ENCODE data around the gene TRA2B. TPM values are rescaled to one million over a fixed set of nuclear protein-coding genes. Genes with fewer than 3 reads are reported as not detected.

Gene TRA2B
- polyA plus RNA-seq, 1 donor from 2014 or later: 637 TPM

- Histone ChIP-seq H3K9me3 (ENCODE audit: low read length) (no peaks in the 10 kb centered on the region), H3K4me3 (ENCODE audit: low read length) (no peak overlapping the region), H4K20me1 (ENCODE audit: insufficient read depth) (no peaks in the 10 kb centered on the region), H3F3A (ENCODE audit: insufficient read depth, low read length, poor library complexity, severe bottlenecking) (no peaks in the 10 kb centered on the region), H3K9me2 (ENCODE audit: insufficient read depth, low read length) (no peaks in the 10 kb centered on the region), H3K36me3 (ENCODE audit: insufficient read depth, low read length) (no peaks in the 10 kb centered on the region), H3K27me3 (ENCODE audit: insufficient read depth, low read depth, low read length) (no peaks in the 10 kb centered on the region), H2AFZ (ENCODE audit: low read depth, low read length) (no peak overlapping the region), H3K4me2 (ENCODE audit: low read length) (no peak overlapping the region), H3K79me2 (replicated peaks; ENCODE audit: insufficient read depth, low read length) (no peaks in the 10 kb centered on the region), H3K27ac (ENCODE audit: low read length) (no peak overlapping the region), H3K9ac (ENCODE audit: low read length) (no peak overlapping the region)
- TF ChIP-seq, protein P1, sequence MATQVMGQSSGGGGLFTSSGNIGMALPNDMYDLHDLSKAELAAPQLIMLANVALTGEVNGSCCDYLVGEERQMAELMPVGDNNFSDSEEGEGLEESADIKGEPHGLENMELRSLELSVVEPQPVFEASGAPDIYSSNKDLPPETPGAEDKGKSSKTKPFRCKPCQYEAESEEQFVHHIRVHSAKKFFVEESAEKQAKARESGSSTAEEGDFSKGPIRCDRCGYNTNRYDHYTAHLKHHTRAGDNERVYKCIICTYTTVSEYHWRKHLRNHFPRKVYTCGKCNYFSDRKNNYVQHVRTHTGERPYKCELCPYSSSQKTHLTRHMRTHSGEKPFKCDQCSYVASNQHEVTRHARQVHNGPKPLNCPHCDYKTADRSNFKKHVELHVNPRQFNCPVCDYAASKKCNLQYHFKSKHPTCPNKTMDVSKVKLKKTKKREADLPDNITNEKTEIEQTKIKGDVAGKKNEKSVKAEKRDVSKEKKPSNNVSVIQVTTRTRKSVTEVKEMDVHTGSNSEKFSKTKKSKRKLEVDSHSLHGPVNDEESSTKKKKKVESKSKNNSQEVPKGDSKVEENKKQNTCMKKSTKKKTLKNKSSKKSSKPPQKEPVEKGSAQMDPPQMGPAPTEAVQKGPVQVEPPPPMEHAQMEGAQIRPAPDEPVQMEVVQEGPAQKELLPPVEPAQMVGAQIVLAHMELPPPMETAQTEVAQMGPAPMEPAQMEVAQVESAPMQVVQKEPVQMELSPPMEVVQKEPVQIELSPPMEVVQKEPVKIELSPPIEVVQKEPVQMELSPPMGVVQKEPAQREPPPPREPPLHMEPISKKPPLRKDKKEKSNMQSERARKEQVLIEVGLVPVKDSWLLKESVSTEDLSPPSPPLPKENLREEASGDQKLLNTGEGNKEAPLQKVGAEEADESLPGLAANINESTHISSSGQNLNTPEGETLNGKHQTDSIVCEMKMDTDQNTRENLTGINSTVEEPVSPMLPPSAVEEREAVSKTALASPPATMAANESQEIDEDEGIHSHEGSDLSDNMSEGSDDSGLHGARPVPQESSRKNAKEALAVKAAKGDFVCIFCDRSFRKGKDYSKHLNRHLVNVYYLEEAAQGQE (IDR thresholded peaks at IDR 0.05; ENCODE audit: borderline replicate concordance): no peak
- TF ChIP-seq EZH2 (IDR thresholded peaks at IDR 0.05; ENCODE audit: borderline replicate concordance, insufficient read depth, low read length, poor library complexity, severe bottlenecking) (no peak), TAF1 (IDR thresholded peaks at IDR 0.05; ENCODE audit: low read depth) (no peak), MXI1 (conservative IDR thresholded peaks at IDR 0.05; ENCODE audit: poor library complexity, severe bottlenecking) (no peak), POLR2AphosphoS5 (IDR thresholded peaks at IDR 0.05) (no peak), SMC3 (conservative IDR thresholded peaks at IDR 0.05; ENCODE audit: poor library complexity) (no peak), RAD21 (conservative IDR thresholded peaks at IDR 0.05) (no peak), EP300 (conservative IDR thresholded peaks at IDR 0.05; ENCODE audit: poor library complexity, severe bottlenecking) (no peak)
- TF ChIP-seq, protein P2, sequence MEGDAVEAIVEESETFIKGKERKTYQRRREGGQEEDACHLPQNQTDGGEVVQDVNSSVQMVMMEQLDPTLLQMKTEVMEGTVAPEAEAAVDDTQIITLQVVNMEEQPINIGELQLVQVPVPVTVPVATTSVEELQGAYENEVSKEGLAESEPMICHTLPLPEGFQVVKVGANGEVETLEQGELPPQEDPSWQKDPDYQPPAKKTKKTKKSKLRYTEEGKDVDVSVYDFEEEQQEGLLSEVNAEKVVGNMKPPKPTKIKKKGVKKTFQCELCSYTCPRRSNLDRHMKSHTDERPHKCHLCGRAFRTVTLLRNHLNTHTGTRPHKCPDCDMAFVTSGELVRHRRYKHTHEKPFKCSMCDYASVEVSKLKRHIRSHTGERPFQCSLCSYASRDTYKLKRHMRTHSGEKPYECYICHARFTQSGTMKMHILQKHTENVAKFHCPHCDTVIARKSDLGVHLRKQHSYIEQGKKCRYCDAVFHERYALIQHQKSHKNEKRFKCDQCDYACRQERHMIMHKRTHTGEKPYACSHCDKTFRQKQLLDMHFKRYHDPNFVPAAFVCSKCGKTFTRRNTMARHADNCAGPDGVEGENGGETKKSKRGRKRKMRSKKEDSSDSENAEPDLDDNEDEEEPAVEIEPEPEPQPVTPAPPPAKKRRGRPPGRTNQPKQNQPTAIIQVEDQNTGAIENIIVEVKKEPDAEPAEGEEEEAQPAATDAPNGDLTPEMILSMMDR (IDR thresholded peaks at IDR 0.05; ENCODE audit: poor library complexity, severe bottlenecking): no peak
Measured at GRCh38 chr3:185900228-185900627, 37.6 kb downstream of the TRA2B start.

DNA sequence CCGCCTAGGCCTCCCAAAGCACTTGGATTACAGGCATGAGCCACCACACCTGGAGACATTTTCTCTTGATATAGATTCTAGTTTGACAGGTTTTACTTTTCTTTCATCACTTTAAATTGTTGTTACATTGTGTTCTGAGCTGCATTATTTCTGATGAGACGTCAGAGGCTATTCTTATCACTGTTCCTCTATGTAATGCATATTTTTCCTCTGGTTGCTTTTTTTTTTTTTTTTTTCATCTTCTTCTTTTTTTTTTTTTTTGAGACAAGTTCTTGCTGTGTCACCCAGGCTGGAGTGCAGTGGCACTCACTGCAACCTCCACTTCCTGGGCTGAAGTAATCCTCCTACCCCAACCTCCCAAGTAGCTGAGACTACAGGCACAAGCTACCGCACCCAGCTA is 41.2 kb downstream of the TRA2B start:
- Histone ChIP-seq H3K36me3 (ENCODE audit: insufficient read depth, low read length) (no peaks in the 10 kb centered on the region), H3K27ac (ENCODE audit: low read length) (no peak overlapping the region), H2AFZ (ENCODE audit: low read depth, low read length) (no peak overlapping the region), H3K4me3 (ENCODE audit: low read length) (no peak overlapping the region), H3K79me2 (replicated peaks; ENCODE audit: insufficient read depth, low read length) (no peaks in the 10 kb centered on the region), H3F3A (ENCODE audit: insufficient read depth, low read length, poor library complexity, severe bottlenecking) (no peaks in the 10 kb centered on the region), H3K9me2 (ENCODE audit: insufficient read depth, low read length) (no peaks in the 10 kb centered on the region), H4K20me1 (ENCODE audit: insufficient read depth) (no peaks in the 10 kb centered on the region), H3K27me3 (ENCODE audit: insufficient read depth, low read depth, low read length) (no peaks in the 10 kb centered on the region), H3K9ac (ENCODE audit: low read length) (no peak overlapping the region), H3K9me3 (ENCODE audit: low read length) (no peaks in the 10 kb centered on the region), H3K4me2 (ENCODE audit: low read length) (no peak overlapping the region)
- TF ChIP-seq RAD21 (conservative IDR thresholded peaks at IDR 0.05): no peak
- TF ChIP-seq TAF1 (IDR thresholded peaks at IDR 0.05; ENCODE audit: low read depth): no peak
- TF ChIP-seq, protein P1 (IDR thresholded peaks at IDR 0.05; ENCODE audit: borderline replicate concordance): no peak
- TF ChIP-seq POLR2AphosphoS5 (IDR thresholded peaks at IDR 0.05): no peak
